T-helper 22 cell (primary cell): ENCODE measurements around the gene CTXND2.
"Not testable (repeated sequence)": the region's sequence is repeated elsewhere in the genome, so short reads cannot be mapped to it uniquely, and the experiment has no call there.

ENCODE experiments used
- DNase-seq: peaks from one replicate; pipeline ENCODE4 v3.0.0-alpha.2; 2020; ENCODE audit warnings: low read depth

The CTXND2 gene

GRCh38 chr1:150887018-150887417 lies at the start of gene CTXND2:
Gene CTXND2 (plus strand): TSS chr1:150887136. CDS start chr1:150912315, 25,179 bp downstream.
- DNase-seq = no peak

- not testable (repeated sequence) for DNase-seq
Measured at GRCh38 chr1:150840850-150841249, 46.1 kb upstream of the CTXND2 start.

- no peak for DNase-seq
Measured at GRCh38 chr1:150841626-150842025, 45.3 kb upstream of the CTXND2 start.

- no peak for DNase-seq
Measured at GRCh38 chr1:150842343-150842742, 44.6 kb upstream of the CTXND2 start.

GRCh38 chr1:150842964-150843363 lies 44.0 kb upstream of the CTXND2 start:
- DNase-seq = no peak

GRCh38 chr1:150843474-150843873 lies 43.5 kb upstream of the CTXND2 start:
- no peak for DNase-seq

GRCh38 chr1:150846473-150847146 lies 40.3 kb upstream of the CTXND2 start:
- no peak for DNase-seq

- DNase-seq = not testable (repeated sequence)
Measured at GRCh38 chr1:150850801-150851362, 36.1 kb upstream of the CTXND2 start.

GRCh38 chr1:150852734-150853133 lies 34.2 kb upstream of the CTXND2 start:
- DNase-seq = not testable (repeated sequence)

- DNase-seq = no peak
Measured at GRCh38 chr1:150863724-150864123, 23.2 kb upstream of the CTXND2 start.

- DNase-seq = not testable (repeated sequence)
Measured at GRCh38 chr1:150864200-150864599, 22.7 kb upstream of the CTXND2 start.

- no peak for DNase-seq
Measured at GRCh38 chr1:150869683-150870082, 17.3 kb upstream of the CTXND2 start.

- DNase-seq = no peak
Measured at GRCh38 chr1:150872572-150872971, 14.4 kb upstream of the CTXND2 start.

- no peak for DNase-seq
Measured at GRCh38 chr1:150873521-150873920, 13.4 kb upstream of the CTXND2 start.

GRCh38 chr1:150874455-150875196 lies 12.3 kb upstream of the CTXND2 start:
- no peak for DNase-seq

GRCh38 chr1:150875197-150876118 lies 11.5 kb upstream of the CTXND2 start:
- no peak for DNase-seq

- DNase-seq = no peak
Measured at GRCh38 chr1:150876119-150876454, 10.8 kb upstream of the CTXND2 start.

- DNase-seq = not testable (repeated sequence)
Measured at GRCh38 chr1:150878931-150879330, 8.0 kb upstream of the CTXND2 start.

- no peak for DNase-seq
Measured at GRCh38 chr1:150881331-150882070, 5.4 kb upstream of the CTXND2 start.

GRCh38 chr1:150883121-150883520 lies 3.8 kb upstream of the CTXND2 start:
- not testable (repeated sequence) for DNase-seq

GRCh38 chr1:150888727-150889126 lies 1.8 kb downstream of the CTXND2 start:
- no peak for DNase-seq

- DNase-seq = no peak
Measured at GRCh38 chr1:150890033-150890416, 3.1 kb downstream of the CTXND2 start.
